ENCODE data around the gene KDM4B.

The KDM4B gene

DNA sequence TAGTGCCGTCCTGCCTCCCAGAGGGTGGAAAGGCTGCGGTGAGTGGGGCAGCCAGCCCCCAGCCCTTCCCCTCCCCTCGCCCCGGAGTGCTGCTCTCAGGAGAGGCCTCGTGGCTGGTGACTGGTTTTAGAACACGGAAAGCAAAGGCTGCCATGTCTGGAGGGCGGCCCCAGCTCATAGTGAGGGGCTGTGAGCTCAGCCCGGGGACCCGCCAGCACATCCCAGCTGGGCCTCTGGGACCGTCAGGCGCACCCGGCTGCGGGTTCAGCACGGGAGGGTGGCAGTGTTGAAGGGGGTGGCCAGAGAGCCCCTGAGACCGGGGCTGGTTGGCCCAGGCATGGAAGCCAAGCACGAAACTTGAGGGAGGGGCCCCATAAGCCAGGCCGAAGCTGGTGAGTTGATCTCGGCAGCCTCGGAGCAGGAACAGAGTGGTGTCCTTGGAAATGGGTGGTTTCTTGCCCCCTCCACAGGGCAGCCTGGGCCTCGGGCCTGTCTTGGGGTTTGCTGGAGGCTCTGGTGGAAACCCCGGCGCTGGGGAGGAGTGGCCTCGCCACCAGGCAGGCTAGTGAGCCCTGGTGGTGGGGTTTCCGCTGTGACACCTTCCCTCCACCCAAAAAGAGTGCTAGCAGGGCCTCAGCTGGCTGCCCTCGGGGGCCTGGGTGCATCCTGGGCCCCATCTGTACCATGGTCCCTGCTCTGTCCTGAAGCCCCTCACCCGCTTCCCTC, 157.7 kb downstream of the KDM4B start:
- TF ChIP-seq, protein P1, sequence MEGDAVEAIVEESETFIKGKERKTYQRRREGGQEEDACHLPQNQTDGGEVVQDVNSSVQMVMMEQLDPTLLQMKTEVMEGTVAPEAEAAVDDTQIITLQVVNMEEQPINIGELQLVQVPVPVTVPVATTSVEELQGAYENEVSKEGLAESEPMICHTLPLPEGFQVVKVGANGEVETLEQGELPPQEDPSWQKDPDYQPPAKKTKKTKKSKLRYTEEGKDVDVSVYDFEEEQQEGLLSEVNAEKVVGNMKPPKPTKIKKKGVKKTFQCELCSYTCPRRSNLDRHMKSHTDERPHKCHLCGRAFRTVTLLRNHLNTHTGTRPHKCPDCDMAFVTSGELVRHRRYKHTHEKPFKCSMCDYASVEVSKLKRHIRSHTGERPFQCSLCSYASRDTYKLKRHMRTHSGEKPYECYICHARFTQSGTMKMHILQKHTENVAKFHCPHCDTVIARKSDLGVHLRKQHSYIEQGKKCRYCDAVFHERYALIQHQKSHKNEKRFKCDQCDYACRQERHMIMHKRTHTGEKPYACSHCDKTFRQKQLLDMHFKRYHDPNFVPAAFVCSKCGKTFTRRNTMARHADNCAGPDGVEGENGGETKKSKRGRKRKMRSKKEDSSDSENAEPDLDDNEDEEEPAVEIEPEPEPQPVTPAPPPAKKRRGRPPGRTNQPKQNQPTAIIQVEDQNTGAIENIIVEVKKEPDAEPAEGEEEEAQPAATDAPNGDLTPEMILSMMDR (IDR thresholded peaks at IDR 0.05; ENCODE audit: low read depth, low read length) = no peak
- H3K4me3 ChIP-seq (ENCODE audit: low read depth, low read length) = no peak overlapping the region
- DNase-seq (ENCODE audit: low read depth, low spot score) = no peak
- in situ Hi-C loops (cut with HindIII; ENCODE audit: low sequenced_read_pairs) = no loop called here

DNA sequence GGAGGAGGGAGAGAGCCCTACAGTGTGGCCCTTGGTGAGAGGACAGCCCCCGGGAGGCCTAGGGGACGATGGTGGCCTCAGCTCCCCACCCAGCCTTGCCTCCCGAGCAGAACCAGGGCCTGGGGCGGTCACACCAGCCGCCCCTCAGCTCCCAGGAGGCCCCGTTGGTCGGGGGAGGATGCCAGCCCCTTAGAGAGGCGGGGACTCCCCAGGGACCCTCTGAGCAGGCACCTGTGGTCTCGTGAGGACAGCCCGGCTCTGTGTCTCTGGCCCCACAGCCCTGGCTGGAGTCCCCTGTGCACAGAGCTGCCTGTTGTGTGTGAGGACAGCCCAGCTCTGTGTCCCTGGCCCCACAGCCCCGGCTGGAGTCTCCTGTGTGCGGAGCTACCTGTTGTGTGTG, 158.8 kb downstream of the KDM4B start:
- no peak for DNase-seq (ENCODE audit: low read depth, low spot score)
- in situ Hi-C loops (cut with HindIII; ENCODE audit: low sequenced_read_pairs) = no loop called here
- H3K4me3 ChIP-seq (ENCODE audit: low read depth, low read length) = no peak overlapping the region
- TF ChIP-seq, protein P1 (IDR thresholded peaks at IDR 0.05; ENCODE audit: low read depth, low read length) = no peak

DNA sequence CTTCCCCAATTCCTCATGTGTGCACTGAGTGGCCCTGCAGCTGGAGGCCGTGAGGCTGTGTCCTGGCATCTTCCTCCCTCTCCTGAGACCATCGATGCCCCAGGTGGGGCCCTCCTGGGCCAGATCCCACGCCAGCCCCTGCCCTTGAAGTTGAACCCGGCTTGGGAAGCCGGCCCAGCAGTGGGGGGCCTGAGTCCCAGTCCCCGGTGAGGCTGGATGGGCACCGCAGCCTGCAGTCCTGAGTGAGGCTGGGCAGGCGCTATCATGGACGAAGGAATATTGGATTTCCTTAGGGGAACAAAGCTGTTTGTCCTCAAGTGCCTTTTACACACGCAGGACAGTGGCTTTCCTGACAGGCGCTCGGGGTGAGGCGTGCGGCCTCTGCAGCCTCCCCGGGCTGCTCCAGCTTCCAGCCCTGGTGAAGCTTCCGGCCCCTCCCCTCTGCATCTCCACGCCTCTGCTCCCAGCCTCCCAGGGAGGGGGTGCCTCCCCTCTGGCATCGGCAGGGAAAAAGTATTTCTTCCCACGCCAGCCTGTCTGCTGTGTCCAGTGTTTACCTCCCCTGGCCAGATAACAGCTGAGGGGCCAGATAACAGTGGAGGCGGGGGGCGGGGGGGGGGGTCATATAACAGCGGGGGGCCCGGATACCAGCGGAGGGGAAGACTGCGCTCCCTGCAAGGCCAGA, 159.5 kb downstream of the KDM4B start:
- H3K4me3 ChIP-seq (ENCODE audit: low read depth, low read length) = no peak overlapping the region
- DNase-seq (ENCODE audit: low read depth, low spot score) = peak; percentile 74
- in situ Hi-C loops (cut with HindIII; ENCODE audit: low sequenced_read_pairs) = no loop called here
- TF ChIP-seq, protein P1 (IDR thresholded peaks at IDR 0.05; ENCODE audit: low read depth, low read length) = no peak

DNA sequence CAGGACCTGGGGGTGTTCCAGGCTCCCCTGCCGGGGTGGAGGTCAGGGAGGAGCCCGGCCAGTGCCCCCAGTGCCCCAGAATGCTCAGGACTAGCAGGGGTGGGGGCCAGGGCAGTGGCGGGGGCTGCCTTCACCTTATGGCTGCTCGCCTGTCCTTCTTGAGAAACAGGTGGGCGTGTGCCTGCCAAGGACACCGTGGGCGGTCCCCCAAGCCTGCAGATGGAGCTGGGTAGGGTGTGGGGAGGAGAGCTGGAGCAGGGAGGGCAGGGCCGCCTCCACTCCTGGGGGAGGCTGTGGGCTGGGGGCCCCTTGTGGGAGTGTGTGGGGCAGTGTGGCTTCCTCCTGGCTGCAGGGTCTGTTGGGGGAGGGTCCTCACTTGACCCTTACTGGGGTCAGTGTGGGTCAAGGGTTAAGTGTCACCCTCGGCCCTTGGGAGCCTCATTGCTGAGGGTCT, 160.1 kb downstream of the KDM4B start:
- no peak overlapping the region for H3K4me3 ChIP-seq (ENCODE audit: low read depth, low read length)
- in situ Hi-C loops (cut with HindIII; ENCODE audit: low sequenced_read_pairs) = no loop called here
- TF ChIP-seq, protein P1 (IDR thresholded peaks at IDR 0.05; ENCODE audit: low read depth, low read length) = no peak
- peak; percentile 53 for DNase-seq (ENCODE audit: low read depth, low spot score)

DNA sequence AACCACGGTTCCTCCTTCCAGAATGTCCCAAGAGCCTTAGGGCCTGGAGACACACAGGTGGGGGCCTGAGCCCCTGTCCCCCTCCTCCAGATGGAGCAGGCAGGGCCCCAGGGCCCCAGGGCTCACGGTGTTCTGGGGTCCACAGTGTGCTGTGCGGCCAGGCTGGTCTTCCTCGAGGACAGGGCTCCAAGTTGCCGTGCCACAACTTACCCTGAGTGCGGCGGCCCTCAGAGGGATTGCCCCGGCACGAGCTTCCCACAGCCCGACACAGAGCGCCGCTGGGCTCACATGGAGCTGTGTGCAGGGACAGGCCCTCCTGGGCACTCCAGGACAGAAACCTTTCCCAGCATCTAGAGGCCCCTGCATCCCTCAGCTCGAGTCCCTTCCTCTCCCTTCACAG, 160.8 kb downstream of the KDM4B start:
- in situ Hi-C loops (cut with HindIII; ENCODE audit: low sequenced_read_pairs) = no loop called here
- no peak for DNase-seq (ENCODE audit: low read depth, low spot score)
- no peak overlapping the region for H3K4me3 ChIP-seq (ENCODE audit: low read depth, low read length)
- TF ChIP-seq, protein P1 (IDR thresholded peaks at IDR 0.05; ENCODE audit: low read depth, low read length) = no peak

DNA sequence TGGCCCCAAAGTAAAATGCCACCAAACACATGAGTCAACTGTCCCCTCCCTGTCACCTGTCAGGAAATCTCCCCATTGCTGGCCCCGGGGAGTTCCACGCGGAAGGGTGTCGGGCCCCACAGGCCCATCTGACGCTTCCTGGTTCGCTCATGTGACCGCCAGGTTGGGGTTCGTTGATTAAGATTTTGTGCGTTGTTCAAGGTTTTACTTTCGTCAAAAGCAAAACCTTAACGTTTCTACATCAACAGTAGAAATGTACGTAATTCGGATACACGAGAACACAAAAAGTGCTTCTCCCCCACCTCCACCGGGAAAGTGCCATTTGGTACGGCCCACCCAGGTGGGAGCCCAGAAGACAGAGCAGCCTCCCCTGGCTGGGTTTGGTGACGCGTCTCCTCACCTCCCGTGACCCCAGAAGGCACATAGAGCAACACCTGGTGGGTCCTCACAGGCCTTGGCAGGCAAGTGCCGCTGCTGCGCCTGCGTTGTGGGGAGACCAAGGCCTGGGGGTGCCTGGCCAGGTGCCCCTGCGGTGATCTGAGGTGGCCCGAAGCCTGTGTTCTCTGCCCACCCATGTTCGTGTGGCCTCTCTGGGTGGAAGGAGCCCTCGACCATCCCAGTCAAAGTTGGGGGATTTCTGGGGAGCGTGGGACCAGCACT, 161.6 kb downstream of the KDM4B start:
- in situ Hi-C loops (cut with HindIII; ENCODE audit: low sequenced_read_pairs) = no loop called here
- TF ChIP-seq, protein P1 (IDR thresholded peaks at IDR 0.05; ENCODE audit: low read depth, low read length) = no peak
- H3K4me3 ChIP-seq (ENCODE audit: low read depth, low read length) = no peak overlapping the region
- DNase-seq (ENCODE audit: low read depth, low spot score) = no peak
